Measurements from ENCODE around the gene FOXN3.
"Not testable (repeated sequence)": the region's sequence is repeated elsewhere in the genome, so short reads cannot be mapped to it uniquely, and the experiment has no call there.

The FOXN3 gene

GRCh38 chr14:89296281-89296745 is 120.7 kb downstream of the FOXN3 start:
- no peak for DNase-seq

GRCh38 chr14:89294872-89295271 is 122.2 kb downstream of the FOXN3 start:
- no peak for DNase-seq

- not testable (repeated sequence) for DNase-seq
Measured at GRCh38 chr14:89294469-89294868, 122.6 kb downstream of the FOXN3 start.

- DNase-seq = no peak
Measured at GRCh38 chr14:89294060-89294459, 123.0 kb downstream of the FOXN3 start.

- no peak for DNase-seq
Measured at GRCh38 chr14:89293314-89293916, 123.6 kb downstream of the FOXN3 start.

- DNase-seq = no peak
Measured at GRCh38 chr14:89292579-89293313, 124.3 kb downstream of the FOXN3 start.

GRCh38 chr14:89291351-89291940 is 125.6 kb downstream of the FOXN3 start:
- no peak for DNase-seq

- no peak for DNase-seq
Measured at GRCh38 chr14:89290813-89291212, 126.2 kb downstream of the FOXN3 start.

- DNase-seq = no peak
Measured at GRCh38 chr14:89289477-89289876, 127.6 kb downstream of the FOXN3 start.

GRCh38 chr14:89288114-89288513 is 128.9 kb downstream of the FOXN3 start:
- no peak for DNase-seq

GRCh38 chr14:89284333-89285058 is 132.5 kb downstream of the FOXN3 start:
- DNase-seq = peak; percentile 57

GRCh38 chr14:89283327-89284060 is 133.5 kb downstream of the FOXN3 start:
- DNase-seq = no peak

GRCh38 chr14:89282191-89282590 is 134.8 kb downstream of the FOXN3 start:
- no peak for DNase-seq

GRCh38 chr14:89280600-89280999 is 136.4 kb downstream of the FOXN3 start:
- DNase-seq = no peak

- DNase-seq = peak; percentile 70
Measured at GRCh38 chr14:89279649-89280232, 137.3 kb downstream of the FOXN3 start.

- DNase-seq = no peak
Measured at GRCh38 chr14:89277203-89277602, 139.8 kb downstream of the FOXN3 start.

- no peak for DNase-seq
Measured at GRCh38 chr14:89276424-89276975, 140.5 kb downstream of the FOXN3 start.

- DNase-seq = no peak
Measured at GRCh38 chr14:89270439-89271227, 146.4 kb downstream of the FOXN3 start.

- no peak for DNase-seq
Measured at GRCh38 chr14:89269404-89269803, 147.6 kb downstream of the FOXN3 start.

GRCh38 chr14:89268514-89268913 is 148.5 kb downstream of the FOXN3 start:
- DNase-seq = no peak

- no peak for DNase-seq
Measured at GRCh38 chr14:89267656-89268055, 149.4 kb downstream of the FOXN3 start.

All from NCI-H2171 treated with DMSO at 0.1 percent for 48 hours (cell line).